Stimulated activated naive CD4-positive, alpha-beta T cell treated with Interleukin-2 at 50 U/mL for 16 hours (primary cell): ENCODE measurements around the gene USP21.
A peak's percentile ranks its signal among the peaks of the same experiment; 100 is the strongest.

Experiments
- DNase-seq: peaks from one replicate; lab custom pipeline; 2025; lab: John Stamatoyannopoulos, UW

Gene USP21

GRCh38 chr1:161193561-161194235 lies 34.4 kb downstream of the USP21 start:
- no peak for DNase-seq

GRCh38 chr1:161195171-161195570 lies 35.9 kb downstream of the USP21 start:
- no peak for DNase-seq

GRCh38 chr1:161196111-161196510 lies 36.8 kb downstream of the USP21 start:
- DNase-seq = no peak

- no peak for DNase-seq
Observed at GRCh38 chr1:161196521-161197451, 37.5 kb downstream of the USP21 start.

- no peak for DNase-seq
Observed at GRCh38 chr1:161197560-161198193, 38.4 kb downstream of the USP21 start.

GRCh38 chr1:161198194-161198896 lies 39.0 kb downstream of the USP21 start:
- no peak for DNase-seq

GRCh38 chr1:161198897-161199431 lies 39.7 kb downstream of the USP21 start, which contains the start of gene ADAMTS4:
TSS of gene ADAMTS4 (minus strand) at chr1:161199054. CDS start at chr1:161198627, 427 bp downstream.
- DNase-seq = no peak

- no peak for DNase-seq
Observed at GRCh38 chr1:161199506-161200139, 40.3 kb downstream of the USP21 start.

GRCh38 chr1:161200421-161200991 lies 41.2 kb downstream of the USP21 start:
- DNase-seq = no peak

GRCh38 chr1:161200992-161201835 lies 41.9 kb downstream of the USP21 start:
- DNase-seq = no peak

GRCh38 chr1:161201836-161202712 lies 42.8 kb downstream of the USP21 start, which contains the start of gene NDUFS2:
TSS of gene NDUFS2 (plus strand) at chr1:161202367. CDS start at chr1:161202386, 19 bp downstream.
- DNase-seq = peak; percentile 95

- DNase-seq = no peak
Observed at GRCh38 chr1:161206411-161207140, 47.3 kb downstream of the USP21 start.

GRCh38 chr1:161207173-161207572 lies 47.9 kb downstream of the USP21 start:
- no peak for DNase-seq

- peak; percentile 59 for DNase-seq
Observed at GRCh38 chr1:161209790-161210409, 50.6 kb downstream of the USP21 start.

- DNase-seq = no peak
Observed at GRCh38 chr1:161214369-161214768, 55.1 kb downstream of the USP21 start.

GRCh38 chr1:161215076-161215475 lies 55.8 kb downstream of the USP21 start, which contains the start of gene FCER1G:
TSS of gene FCER1G (plus strand) at chr1:161215295. CDS start at chr1:161215322, 27 bp downstream.
- no peak for DNase-seq
